Liver (tissue), 9 donors: ENCODE results near the gene CLEC17A. TPM values are rescaled to one million over a fixed set of nuclear protein-coding genes. Genes with fewer than 3 reads are reported as not detected.
A peak's percentile ranks its signal among the peaks of the same experiment; 100 is the strongest.

Source experiments
- DNase-seq: peaks from one replicate; pipeline ENCODE4 v3.0.0-alpha.2; 2017; ENCODE audit warnings: low spot score
- H3K27ac ChIP-seq, 2 donors: one replicate each; pipeline ENCODE4 v1.7.0; 2013; ENCODE audit warnings: inconsistent platforms in 2 of 2, low read length in 2 of 2, control low read depth in 1 of 2, low read depth in 1 of 2, mild to moderate bottlenecking in 1 of 2
- H3K27me3 ChIP-seq, 4 donors: one replicate each; pipeline versions ENCODE4 v1.6.1 to v1.7.0; 2013; ENCODE audit warnings: low read length in 3 of 4, inconsistent platforms in 1 of 4, mild to moderate bottlenecking in 1 of 4, moderate library complexity in 1 of 4; ENCODE audit not compliant: control insufficient read depth in 4 of 4, insufficient read depth in 4 of 4
- H3K36me3 ChIP-seq, 4 donors: one replicate each; pipeline versions ENCODE4 v1.6.1 to v1.7.0; 2013; ENCODE audit warnings: low read length in 3 of 4, mild to moderate bottlenecking in 3 of 4, low read depth in 1 of 4, moderate library complexity in 1 of 4; ENCODE audit not compliant: control insufficient read depth in 4 of 4, insufficient read depth in 3 of 4
- H3K4me1 ChIP-seq, 4 donors: one replicate each; pipeline versions ENCODE4 v1.6.1 to v1.7.0; 2013; ENCODE audit warnings: low read length in 3 of 4, mild to moderate bottlenecking in 3 of 4, moderate library complexity in 1 of 4; ENCODE audit not compliant: control insufficient read depth in 4 of 4, insufficient read depth in 4 of 4
- H3K4me3 ChIP-seq, 3 donors: one replicate each; pipeline versions ENCODE4 v1.6.1 to v1.7.0; 2013; ENCODE audit warnings: low read length in 3 of 3, control low read depth in 1 of 3, low read depth in 1 of 3, mild to moderate bottlenecking in 1 of 3
- H3K9ac ChIP-seq, 2 donors: one replicate each; pipeline ENCODE4 v1.7.0; 2013; ENCODE audit warnings: low read length in 2 of 2, mild to moderate bottlenecking in 2 of 2, moderate library complexity in 2 of 2, control low read depth in 1 of 2, low read depth in 1 of 2
- H3K9me3 ChIP-seq, 4 donors: one replicate each; pipeline versions ENCODE4 v1.6.1 to v1.7.0; 2013; ENCODE audit warnings: low read length in 3 of 4; ENCODE audit not compliant: control insufficient read depth in 4 of 4
- CTCF ChIP-seq: fragments of 150-350 bp; IDR thresholded peaks from 2 replicates; pipeline ENCODE4 v1.5.1; 2017; ENCODE audit warnings: improper control_type of control experiment, low read depth, low read length; ENCODE audit not compliant: missing input control
- FOXA1 ChIP-seq: IDR thresholded peaks from 2 replicates; pipeline ENCODE4 v1.6.1; 2016; ENCODE audit warnings: antibody characterized with exemption
- FOXA2 ChIP-seq: IDR thresholded peaks from 2 replicates; pipeline ENCODE4 v1.6.1; 2016; ENCODE audit warnings: antibody characterized with exemption
- GABPA ChIP-seq, 2 donors: IDR thresholded peaks in 1 of 2; conservative IDR thresholded peaks in 1 of 2; 2 replicates each; pipeline ENCODE4 v1.6.1; 2016; ENCODE audit warnings: antibody characterized with exemption in 2 of 2, mild to moderate bottlenecking in 1 of 2, moderate library complexity in 1 of 2
- HNF4A ChIP-seq, 2 donors: conservative IDR thresholded peaks; 2 replicates each; pipeline ENCODE4 v1.6.1; 2016; ENCODE audit warnings: antibody characterized with exemption in 2 of 2, mild to moderate bottlenecking in 2 of 2
- HNF4G ChIP-seq: IDR thresholded peaks from 2 replicates; pipeline ENCODE4 v1.6.1; 2016; ENCODE audit warnings: antibody characterized with exemption
- JUND ChIP-seq, 2 donors: IDR thresholded peaks; 2 replicates each; pipeline ENCODE4 v1.6.1; 2016; ENCODE audit warnings: antibody characterized with exemption in 2 of 2
- MAX ChIP-seq: IDR thresholded peaks from 2 replicates; pipeline ENCODE4 v1.6.1; 2016; ENCODE audit warnings: antibody characterized with exemption
- NR2F2 ChIP-seq: IDR thresholded peaks from 2 replicates; pipeline ENCODE4 v1.6.1; 2016; ENCODE audit warnings: antibody characterized with exemption
- RAD21 ChIP-seq, 2 donors: IDR thresholded peaks; 2 replicates each; pipeline ENCODE4 v1.6.1; 2016; ENCODE audit warnings: antibody characterized with exemption in 2 of 2, mild to moderate bottlenecking in 2 of 2
- REST ChIP-seq: IDR thresholded peaks from 2 replicates; pipeline ENCODE4 v1.6.1; 2016; ENCODE audit warnings: antibody characterized with exemption, mild to moderate bottlenecking
- RXRA ChIP-seq, 2 donors: IDR thresholded peaks; 2 replicates each; pipeline ENCODE4 v1.6.1; 2017 to 2018; ENCODE audit warnings: antibody characterized with exemption in 2 of 2, mild to moderate bottlenecking in 1 of 2
- SP1 ChIP-seq: IDR thresholded peaks from 2 replicates; pipeline ENCODE4 v1.6.1; 2018; ENCODE audit warnings: antibody characterized with exemption, mild to moderate bottlenecking
- TAF1 ChIP-seq: conservative IDR thresholded peaks from 2 replicates; pipeline ENCODE4 v1.6.1; 2016; ENCODE audit warnings: antibody characterized with exemption, mild to moderate bottlenecking
- YY1 ChIP-seq: IDR thresholded peaks from 2 replicates; pipeline ENCODE4 v1.6.1; 2016; ENCODE audit warnings: antibody characterized with exemption, mild to moderate bottlenecking
- ZBTB33 ChIP-seq: IDR thresholded peaks from 2 replicates; pipeline ENCODE4 v1.6.1; 2016; ENCODE audit warnings: antibody characterized with exemption
- WGBS: extraction: QIAGEN DNeasy Blood & Tissue Kit; methylation state at CpG from one replicate; pipeline ENCODE4 v1.1.7; 2013; 5-methylcytosine and 5-hydroxymethylcytosine counted together
- polyA plus RNA-seq, 2 donors: library from polyadenylated mRNA; stranded (reverse) in 1 of 2; unstranded in 1 of 2; fragments of 200-250 nt in 1 of 2; fragments of >200 nt in 1 of 2; fragmentation: Nextera tagmentation in 1 of 2; extraction: Ambion mirVana in 1 of 2; gene quantifications; one replicate each; pipeline versions ENCODE4 v1.2.1 to v1.2.3, GENCODE V29; 2013 to 2015
- total RNA-seq, 2 donors: library from RNA; depleted of rRNA; stranded (reverse); fragments of >200 nt; gene quantifications; one replicate each; pipeline ENCODE4 v1.2.3, GENCODE V29; 2014
- donor health status: healthy.
- donor health status: healthy.
- donor health status: healthy.
- donor health status: healthy.
- donor health status: healthy.

The CLEC17A gene
- total and polyA plus RNA-seq, 4 donors: 0.22 to 0.28 TPM; not detected in 2

- no peak for TF ChIP-seq TAF1
- peak; percentile 61 for TF ChIP-seq SP1
- TF ChIP-seq CTCF: peak; percentile 64
- TF ChIP-seq MAX: no peak
- peak; percentile 60 to 79 for TF ChIP-seq RAD21 (IDR thresholded peaks at IDR 0.05)
- TF ChIP-seq YY1: peak; percentile 69
- peak; percentile 9 for TF ChIP-seq FOXA2
- peak; percentile 53 for TF ChIP-seq FOXA1
- TF ChIP-seq RXRA (IDR thresholded peaks at IDR 0.05): peak; percentile 64 to 88
- TF ChIP-seq HNF4G: no peak
These were observed 11.0 kb upstream of the CLEC17A start, which contains the start of gene NDUFB7 (continued) for GRCh38 chr19:14571695-14572490.

- H3K27ac ChIP-seq: no peak overlapping the region
- peaks cover 6 to 14% (median 9%) of the 10 kb centered on the region in 4 donors for H3K4me1 ChIP-seq
- no peaks in the 10 kb centered on the region for H3K36me3 ChIP-seq
- H3K27me3 ChIP-seq: no peaks in the 10 kb centered on the region
- H3K9me3 ChIP-seq: no peaks in the 10 kb centered on the region
- H3K9ac ChIP-seq: no peak overlapping the region
- no peak overlapping the region for H3K4me3 ChIP-seq
- WGBS: 86% methylated on average over 6 of the region's 6 CpGs
- TF ChIP-seq JUND (IDR thresholded peaks at IDR 0.05): no peak
- TF ChIP-seq TAF1: no peak
- no peak for TF ChIP-seq NR2F2
- no peak for TF ChIP-seq ZBTB33
- no peak for TF ChIP-seq MAX
- TF ChIP-seq RXRA (IDR thresholded peaks at IDR 0.05): no peak
- no peak for TF ChIP-seq HNF4A (conservative IDR thresholded peaks at IDR 0.05)
- no peak for TF ChIP-seq REST
- TF ChIP-seq FOXA1: no peak
- TF ChIP-seq GABPA (IDR thresholded peaks at IDR 0.05 in 1 of 2, conservative IDR thresholded peaks at IDR 0.05 in 1 of 2): no peak
- TF ChIP-seq SP1: no peak
- TF ChIP-seq FOXA2: no peak
- no peak for DNase-seq
These were observed 7.4 kb upstream of the CLEC17A start for GRCh38 chr19:14575428-14575980.
